Central memory CD8-positive, alpha-beta T cell (primary cell): ENCODE measurements around the gene DPP6.

Experiments used
- ATAC-seq: fragments of 150-1000 bp; cut with Tn5 transposase; replicated peaks from 2 replicates; pipeline ENCODE4 v1.10.0; 2022; ENCODE audit warnings: mild to moderate bottlenecking, moderate FRiP score, moderate number of reproducible peaks; ENCODE audit not compliant: poor library complexity, severe bottlenecking; ENCODE audit errors: extremely low read depth
- DNase-seq, 2 donors: peaks; one replicate each; pipeline ENCODE4 v3.0.0; 2021; ENCODE audit warnings: low spot score in 2 of 2
- H3K27ac Mint-ChIP-seq: one replicate; pipeline ENCODE4 v1.8.0; 2022; ENCODE audit warnings: low read depth, mild to moderate bottlenecking, moderate library complexity, mixed read lengths
- H3K27me3 Mint-ChIP-seq: one replicate; pipeline ENCODE4 v1.8.0; 2022; ENCODE audit warnings: mixed read lengths
- H3K36me3 Mint-ChIP-seq: one replicate; pipeline ENCODE4 v1.8.0; 2022; ENCODE audit warnings: mild to moderate bottlenecking, moderate library complexity, mixed read lengths; ENCODE audit not compliant: insufficient read depth
- H3K4me1 Mint-ChIP-seq: one replicate; pipeline ENCODE4 v1.8.0; 2022; ENCODE audit warnings: mixed read lengths
- H3K4me3 Mint-ChIP-seq: one replicate; pipeline ENCODE4 v1.8.0; 2022; ENCODE audit warnings: mild to moderate bottlenecking, moderate library complexity, mixed read lengths
- H3K9me3 Mint-ChIP-seq: one replicate; pipeline ENCODE4 v1.8.0; 2022; ENCODE audit warnings: mixed read lengths

The DPP6 gene

GRCh38 chr7:154744256-154744860 is 692.2 kb downstream of the DPP6 start:
- peaks cover 13% of the 10 kb centered on the region for H3K27me3 Mint-ChIP-seq
- no peak for ATAC-seq
- no peak overlapping the region for H3K4me3 Mint-ChIP-seq
- H3K9me3 Mint-ChIP-seq = no peaks in the 10 kb centered on the region
- DNase-seq = no peak
- no peak overlapping the region for H3K27ac Mint-ChIP-seq
- H3K36me3 Mint-ChIP-seq = no peaks in the 10 kb centered on the region
- H3K4me1 Mint-ChIP-seq = no peaks in the 10 kb centered on the region

DNA sequence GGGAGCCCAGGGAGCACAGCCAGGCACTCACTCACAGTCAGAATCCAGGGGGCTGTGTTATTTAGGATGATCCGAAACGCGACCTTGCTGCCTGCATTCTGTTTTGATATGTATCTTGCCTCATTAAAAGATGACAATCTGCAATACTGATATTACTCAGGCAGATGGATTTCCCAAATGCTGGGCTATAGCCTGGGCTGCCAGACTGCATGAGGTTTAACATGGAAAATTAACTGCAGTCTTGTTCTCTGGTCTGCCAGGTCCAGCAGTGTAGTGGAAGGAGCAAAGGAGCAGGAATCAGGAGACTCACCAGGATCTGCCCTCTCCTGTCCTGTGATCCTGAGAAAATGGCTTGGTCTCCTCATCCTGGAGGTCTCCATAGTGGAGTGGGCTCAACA is 692.7 kb downstream of the DPP6 start:
- H3K4me3 Mint-ChIP-seq = no peak overlapping the region
- ATAC-seq (no peak), DNase-seq (no peak)
- no peaks in the 10 kb centered on the region for H3K9me3 Mint-ChIP-seq
- no peaks in the 10 kb centered on the region for H3K4me1 Mint-ChIP-seq
- H3K27ac Mint-ChIP-seq = no peak overlapping the region
- H3K36me3 Mint-ChIP-seq = no peaks in the 10 kb centered on the region
- peaks cover 13% of the 10 kb centered on the region for H3K27me3 Mint-ChIP-seq

DNA sequence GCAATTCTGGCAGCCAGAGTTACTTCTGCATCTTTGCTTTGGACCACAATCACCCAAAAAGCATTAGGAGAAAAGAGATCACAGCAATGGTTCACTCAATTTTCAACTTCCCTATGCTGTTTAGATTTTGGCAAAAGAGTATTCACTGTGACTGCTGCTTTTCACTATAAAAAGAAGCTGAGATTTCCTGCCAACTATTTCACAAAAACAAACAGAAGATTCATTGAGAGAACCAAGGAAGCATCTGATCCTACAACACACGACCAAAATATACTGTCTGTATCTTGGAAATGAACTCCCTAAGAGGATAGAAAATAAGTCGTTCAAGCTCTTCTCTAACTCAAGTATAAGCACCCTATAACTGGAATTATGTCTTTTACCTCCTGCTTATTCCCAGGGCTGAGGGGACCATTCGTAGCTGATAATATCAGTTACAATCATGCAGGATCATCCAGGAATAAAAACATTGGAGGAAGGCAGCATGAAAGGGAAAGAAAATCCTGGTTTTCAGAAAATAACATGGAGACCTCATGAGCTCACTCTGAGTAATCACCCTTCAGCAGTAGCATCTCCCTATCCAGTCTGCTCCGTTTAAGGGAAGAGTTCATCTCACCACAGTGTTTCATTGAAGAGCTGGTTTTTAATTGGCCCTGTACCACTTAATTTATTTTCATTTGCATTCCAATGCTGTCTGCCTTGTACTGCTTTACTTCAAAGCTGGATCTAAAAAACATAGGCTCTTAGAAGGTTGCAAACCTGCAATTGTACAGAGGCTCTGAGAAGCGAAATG is 694.6 kb downstream of the DPP6 start:
- Mint-ChIP-seq H3K27ac (no peak overlapping the region), H3K4me1 (no peaks in the 10 kb centered on the region), H3K4me3 (no peak overlapping the region), H3K27me3 (peaks cover 13% of the 10 kb centered on the region), H3K9me3 (no peaks in the 10 kb centered on the region), H3K36me3 (no peaks in the 10 kb centered on the region)
- DNase-seq (no peak), ATAC-seq (no peak)

- Mint-ChIP-seq H3K36me3 (no peaks in the 10 kb centered on the region), H3K4me3 (no peak overlapping the region), H3K9me3 (no peaks in the 10 kb centered on the region), H3K4me1 (no peaks in the 10 kb centered on the region), H3K27me3 (no peaks in the 10 kb centered on the region), H3K27ac (no peak overlapping the region)
- ATAC-seq (no peak), DNase-seq (no peak)
Measured at GRCh38 chr7:154748089-154748786, 696.0 kb downstream of the DPP6 start.

- H3K27ac Mint-ChIP-seq = no peak overlapping the region
- DNase-seq (no peak), ATAC-seq (no peak)
- H3K4me1 Mint-ChIP-seq = no peaks in the 10 kb centered on the region
- H3K9me3 Mint-ChIP-seq = no peaks in the 10 kb centered on the region
- no peaks in the 10 kb centered on the region for H3K27me3 Mint-ChIP-seq
- no peak overlapping the region for H3K4me3 Mint-ChIP-seq
- H3K36me3 Mint-ChIP-seq = no peaks in the 10 kb centered on the region
Measured at GRCh38 chr7:154750353-154750801, 698.2 kb downstream of the DPP6 start.

GRCh38 chr7:154753226-154753625 is 701.0 kb downstream of the DPP6 start:
- Mint-ChIP-seq H3K36me3 (no peaks in the 10 kb centered on the region), H3K27ac (no peak overlapping the region), H3K4me1 (no peaks in the 10 kb centered on the region), H3K9me3 (peaks cover 4% of the 10 kb centered on the region), H3K4me3 (no peak overlapping the region), H3K27me3 (no peaks in the 10 kb centered on the region)
- DNase-seq (no peak), ATAC-seq (no peak)

- Mint-ChIP-seq H3K4me3 (no peak overlapping the region), H3K9me3 (peaks cover 4% of the 10 kb centered on the region), H3K27me3 (no peaks in the 10 kb centered on the region), H3K36me3 (no peaks in the 10 kb centered on the region), H3K4me1 (no peaks in the 10 kb centered on the region), H3K27ac (no peak overlapping the region)
- no peak for DNase-seq
- ATAC-seq = no peak
Measured at GRCh38 chr7:154757756-154758155, 705.6 kb downstream of the DPP6 start.

GRCh38 chr7:154759989-154760388 is 707.8 kb downstream of the DPP6 start:
- DNase-seq = no peak

GRCh38 chr7:154765118-154765517 is 712.9 kb downstream of the DPP6 start:
- Mint-ChIP-seq H3K4me1 (no peaks in the 10 kb centered on the region), H3K27ac (no peak overlapping the region), H3K36me3 (peaks cover 2% of the 10 kb centered on the region), H3K27me3 (peaks cover 13% of the 10 kb centered on the region), H3K4me3 (no peak overlapping the region), H3K9me3 (no peaks in the 10 kb centered on the region)
- DNase-seq (no peak), ATAC-seq (no peak)

More at GRCh38 chr7:154759989-154760388, 707.8 kb downstream of the DPP6 start:
- no peak overlapping the region for H3K4me3 Mint-ChIP-seq
- H3K9me3 Mint-ChIP-seq = peaks cover 4% of the 10 kb centered on the region
- ATAC-seq = no peak
- H3K4me1 Mint-ChIP-seq = no peaks in the 10 kb centered on the region
- no peak overlapping the region for H3K27ac Mint-ChIP-seq
- H3K27me3 Mint-ChIP-seq = no peaks in the 10 kb centered on the region
- peaks cover 2% of the 10 kb centered on the region for H3K36me3 Mint-ChIP-seq

- no peaks in the 10 kb centered on the region for H3K9me3 Mint-ChIP-seq
- peaks cover 16% of the 10 kb centered on the region for H3K27me3 Mint-ChIP-seq
- H3K4me3 Mint-ChIP-seq = no peak overlapping the region
- DNase-seq = no peak
- ATAC-seq = no peak
- no peaks in the 10 kb centered on the region for H3K4me1 Mint-ChIP-seq
- H3K27ac Mint-ChIP-seq = no peak overlapping the region
- peaks cover 2% of the 10 kb centered on the region for H3K36me3 Mint-ChIP-seq
Measured at GRCh38 chr7:154767142-154767541, 714.9 kb downstream of the DPP6 start.

- no peak for ATAC-seq
- H3K27ac Mint-ChIP-seq = no peak overlapping the region
- no peaks in the 10 kb centered on the region for H3K9me3 Mint-ChIP-seq
- no peaks in the 10 kb centered on the region for H3K4me1 Mint-ChIP-seq
- H3K27me3 Mint-ChIP-seq = peaks cover 16% of the 10 kb centered on the region
- H3K36me3 Mint-ChIP-seq = peaks cover 2% of the 10 kb centered on the region
- DNase-seq = no peak
- no peak overlapping the region for H3K4me3 Mint-ChIP-seq
Measured at GRCh38 chr7:154767821-154768415, 715.7 kb downstream of the DPP6 start.

DNA sequence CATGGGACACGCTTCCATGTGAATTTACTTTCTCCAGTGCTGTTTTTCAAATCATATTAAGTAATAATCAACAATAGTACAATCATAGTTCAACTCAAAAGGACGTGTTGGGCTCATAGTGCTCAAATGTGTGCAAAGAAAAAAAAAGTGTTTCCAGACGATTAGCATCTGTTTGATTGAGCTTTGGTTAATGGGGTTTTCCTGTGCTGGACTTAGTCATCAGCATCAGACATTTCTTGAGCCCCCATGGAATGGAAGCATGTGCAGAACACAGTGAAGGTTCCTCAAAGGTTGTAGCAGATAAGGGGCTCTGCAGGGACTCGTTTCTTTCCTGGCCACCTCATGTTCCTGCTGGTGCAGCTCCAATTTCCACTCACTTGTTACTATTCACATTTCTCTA is 716.8 kb downstream of the DPP6 start:
- ATAC-seq (no peak), DNase-seq (no peak)
- Mint-ChIP-seq H3K4me3 (no peak overlapping the region), H3K36me3 (peaks cover 4% of the 10 kb centered on the region), H3K9me3 (no peaks in the 10 kb centered on the region), H3K4me1 (no peaks in the 10 kb centered on the region), H3K27me3 (peaks cover 16% of the 10 kb centered on the region), H3K27ac (no peak overlapping the region)
